ENCODE results near the gene RPS26.

The RPS26 gene

GRCh38 chr12:56031987-56032386, 9.7 kb upstream of the RPS26 start:
- no peak overlapping the region for H3K27ac ChIP-seq (ENCODE audit: low read depth, low read length)
- H3K9me3 ChIP-seq (ENCODE audit: control insufficient read depth, insufficient read depth, low read length), result no peaks in the 10 kb centered on the region
- no peak overlapping the region for H3K4me3 ChIP-seq (ENCODE audit: low read length)
- TF ChIP-seq EZH2phosphoT487 (IDR thresholded peaks at IDR 0.05; ENCODE audit: borderline replicate concordance, low read length) (no peak), CTCF (IDR thresholded peaks at IDR 0.05; ENCODE audit: low read depth, low read length, poor library complexity, severe bottlenecking) (no peak)
- H3K9me2 ChIP-seq (replicated peaks; ENCODE audit: control insufficient read depth, low read length), result no peaks in the 10 kb centered on the region
- H4K20me1 ChIP-seq (ENCODE audit: control insufficient read depth, insufficient read depth, low read depth, low read length), result no peaks in the 10 kb centered on the region
- no peak overlapping the region for H3K4me2 ChIP-seq (ENCODE audit: low read length)
- H3K4me1 ChIP-seq (ENCODE audit: control insufficient read depth, low read length), result no peaks in the 10 kb centered on the region
- H3K27me3 ChIP-seq (ENCODE audit: control insufficient read depth, low read length), result no peaks in the 10 kb centered on the region
- H3F3A ChIP-seq (ENCODE audit: control insufficient read depth, insufficient read depth), result no peaks in the 10 kb centered on the region
- H3K36me3 ChIP-seq (ENCODE audit: control insufficient read depth, low read length), result no peaks in the 10 kb centered on the region
- H3K79me2 ChIP-seq (ENCODE audit: control insufficient read depth, low read length), result no peaks in the 10 kb centered on the region

- Histone ChIP-seq H3K79me2 (ENCODE audit: control insufficient read depth, low read length) (no peaks in the 10 kb centered on the region), H3K27me3 (ENCODE audit: control insufficient read depth, low read length) (no peaks in the 10 kb centered on the region), H3K36me3 (ENCODE audit: control insufficient read depth, low read length) (no peaks in the 10 kb centered on the region), H3K4me3 (ENCODE audit: low read length) (no peak overlapping the region), H3K4me2 (ENCODE audit: low read length) (no peak overlapping the region), H3F3A (ENCODE audit: control insufficient read depth, insufficient read depth) (no peaks in the 10 kb centered on the region), H3K27ac (ENCODE audit: low read depth, low read length) (no peak overlapping the region), H4K20me1 (ENCODE audit: control insufficient read depth, insufficient read depth, low read depth, low read length) (no peaks in the 10 kb centered on the region), H3K4me1 (ENCODE audit: control insufficient read depth, low read length) (peaks cover 7% of the 10 kb centered on the region), H3K9me2 (replicated peaks; ENCODE audit: control insufficient read depth, low read length) (no peaks in the 10 kb centered on the region), H3K9me3 (ENCODE audit: control insufficient read depth, insufficient read depth, low read length) (no peaks in the 10 kb centered on the region)
- TF ChIP-seq EZH2phosphoT487 (IDR thresholded peaks at IDR 0.05; ENCODE audit: borderline replicate concordance, low read length), result no peak
Observed at GRCh38 chr12:56034586-56035332, 7.0 kb upstream of the RPS26 start.

GRCh38 chr12:56037161-56037560, 4.6 kb upstream of the RPS26 start:
- TF ChIP-seq EZH2phosphoT487 (IDR thresholded peaks at IDR 0.05; ENCODE audit: borderline replicate concordance, low read length) (no peak), CTCF (IDR thresholded peaks at IDR 0.05; ENCODE audit: low read depth, low read length, poor library complexity, severe bottlenecking) (no peak)
- H3K4me1 ChIP-seq (ENCODE audit: control insufficient read depth, low read length), result peaks cover 17% of the 10 kb centered on the region
- peaks cover 11% of the 10 kb centered on the region for H3K79me2 ChIP-seq (ENCODE audit: control insufficient read depth, low read length)
- H3K4me3 ChIP-seq (ENCODE audit: low read length), result no peak overlapping the region
- no peak overlapping the region for H3K27ac ChIP-seq (ENCODE audit: low read depth, low read length)
- H3K4me2 ChIP-seq (ENCODE audit: low read length), result no peak overlapping the region
- H3K36me3 ChIP-seq (ENCODE audit: control insufficient read depth, low read length), result peaks cover 2% of the 10 kb centered on the region
- no peaks in the 10 kb centered on the region for H3K9me2 ChIP-seq (replicated peaks; ENCODE audit: control insufficient read depth, low read length)
- no peaks in the 10 kb centered on the region for H4K20me1 ChIP-seq (ENCODE audit: control insufficient read depth, insufficient read depth, low read depth, low read length)
- H3F3A ChIP-seq (ENCODE audit: control insufficient read depth, insufficient read depth), result peaks cover 4% of the 10 kb centered on the region; the same call in 1 of the 2 replicates
- no peaks in the 10 kb centered on the region for H3K9me3 ChIP-seq (ENCODE audit: control insufficient read depth, insufficient read depth, low read length)
- no peaks in the 10 kb centered on the region for H3K27me3 ChIP-seq (ENCODE audit: control insufficient read depth, low read length)

- peaks cover 21% of the 10 kb centered on the region for H3K4me1 ChIP-seq (ENCODE audit: control insufficient read depth, low read length)
- peaks cover 12% of the 10 kb centered on the region for H3K36me3 ChIP-seq (ENCODE audit: control insufficient read depth, low read length)
- peaks cover 21% of the 10 kb centered on the region for H3K79me2 ChIP-seq (ENCODE audit: control insufficient read depth, low read length)
- no peaks in the 10 kb centered on the region for H3K9me2 ChIP-seq (replicated peaks; ENCODE audit: control insufficient read depth, low read length)
- H3K27me3 ChIP-seq (ENCODE audit: control insufficient read depth, low read length), result no peaks in the 10 kb centered on the region
- no peak overlapping the region for H3K27ac ChIP-seq (ENCODE audit: low read depth, low read length)
- no peak overlapping the region for H3K4me2 ChIP-seq (ENCODE audit: low read length)
- TF ChIP-seq EZH2phosphoT487 (IDR thresholded peaks at IDR 0.05; ENCODE audit: borderline replicate concordance, low read length) (no peak), CTCF (IDR thresholded peaks at IDR 0.05; ENCODE audit: low read depth, low read length, poor library complexity, severe bottlenecking) (no peak)
- H3K4me3 ChIP-seq (ENCODE audit: low read length), result no peak overlapping the region
- H3F3A ChIP-seq (ENCODE audit: control insufficient read depth, insufficient read depth), result peaks cover 14% of the 10 kb centered on the region
- H3K9me3 ChIP-seq (ENCODE audit: control insufficient read depth, insufficient read depth, low read length), result no peaks in the 10 kb centered on the region
- H4K20me1 ChIP-seq (ENCODE audit: control insufficient read depth, insufficient read depth, low read depth, low read length), result peaks cover 8% of the 10 kb centered on the region; the same call in 1 of the 2 replicates
Observed at GRCh38 chr12:56038022-56038655, 3.6 kb upstream of the RPS26 start.

Measured in DOHH2 (cell line).